Measurements from ENCODE around the gene F2RL1.
"Not testable (repeated sequence)": the region's sequence is repeated elsewhere in the genome, so short reads cannot be mapped to it uniquely, and the experiment has no call there.

F2RL1 gene

GRCh38 chr5:76852772-76853171, 33.9 kb downstream of the F2RL1 start:
- no peak for DNase-seq

- DNase-seq, result not testable (repeated sequence)
Observed at GRCh38 chr5:76853741-76854140, 34.9 kb downstream of the F2RL1 start.

- no peak for DNase-seq
Observed at GRCh38 chr5:76854644-76855043, 35.8 kb downstream of the F2RL1 start.

- not testable (repeated sequence) for DNase-seq
Observed at GRCh38 chr5:76855501-76855900, 36.7 kb downstream of the F2RL1 start.

GRCh38 chr5:76855961-76856360, 37.1 kb downstream of the F2RL1 start:
- no peak for DNase-seq

- not testable (repeated sequence) for DNase-seq
Observed at GRCh38 chr5:76856800-76857199, 38.0 kb downstream of the F2RL1 start.

- no peak for DNase-seq
Observed at GRCh38 chr5:76859591-76860247, 40.9 kb downstream of the F2RL1 start.

- no peak for DNase-seq
Observed at GRCh38 chr5:76861612-76862011, 42.8 kb downstream of the F2RL1 start.

- no peak for DNase-seq
Observed at GRCh38 chr5:76863001-76863400, 44.2 kb downstream of the F2RL1 start.

GRCh38 chr5:76866503-76866902, 47.7 kb downstream of the F2RL1 start:
- DNase-seq, result no peak

GRCh38 chr5:76867038-76867437, 48.2 kb downstream of the F2RL1 start:
- DNase-seq, result no peak

GRCh38 chr5:76867827-76868693, 49.2 kb downstream of the F2RL1 start:
- peak; percentile 60 for DNase-seq

GRCh38 chr5:76870046-76870445, 51.2 kb downstream of the F2RL1 start:
- no peak for DNase-seq

- peak; percentile 81 for DNase-seq
Observed at GRCh38 chr5:76874088-76874581, 55.3 kb downstream of the F2RL1 start.

Data from NCI-H146 (cell line).